Small intestine (tissue), 7 donors: ENCODE data around the gene HOXA5. TPM values are rescaled to one million over a fixed set of nuclear protein-coding genes. Genes with fewer than 3 reads are reported as not detected.

Source experiments
- DNase-seq, 2 donors: peaks; one replicate each; pipeline versions ENCODE4 v3.0.0 to v3.0.0-alpha.2; 2013
- FAIRE-seq: peaks from 2 replicates; lab custom pipeline; 2012; peaks lifted over from hg19 to GRCh38; lab: Jason Lieb, UNC
- H3K27ac ChIP-seq, 3 donors: one replicate each; pipeline ENCODE4 v1.5.1; 2013; ENCODE audit warnings: low read length in 2 of 3, mild to moderate bottlenecking in 2 of 3, control low read depth in 1 of 3, inconsistent platforms in 1 of 3, low read depth in 1 of 3, moderate library complexity in 1 of 3
- H3K27me3 ChIP-seq, 3 donors: one replicate each; pipeline ENCODE4 v1.6.1; 2013; ENCODE audit warnings: low read length in 3 of 3, inconsistent platforms in 1 of 3; ENCODE audit not compliant: control insufficient read depth in 3 of 3, insufficient read depth in 3 of 3
- H3K36me3 ChIP-seq, 3 donors: one replicate each; pipeline ENCODE4 v1.6.1; 2013; ENCODE audit warnings: low read length in 3 of 3, inconsistent platforms in 1 of 3, low read depth in 1 of 3, mild to moderate bottlenecking in 1 of 3, moderate library complexity in 1 of 3; ENCODE audit not compliant: control insufficient read depth in 3 of 3, insufficient read depth in 2 of 3
- H3K4me1 ChIP-seq, 3 donors: one replicate each; pipeline ENCODE4 v1.6.1; 2013; ENCODE audit warnings: low read length in 2 of 3, inconsistent platforms in 1 of 3, low read depth in 1 of 3, mild to moderate bottlenecking in 1 of 3, moderate library complexity in 1 of 3; ENCODE audit not compliant: control insufficient read depth in 3 of 3, insufficient read depth in 2 of 3
- H3K4me3 ChIP-seq, 3 donors: one replicate each; pipeline ENCODE4 v1.5.1; 2013; ENCODE audit warnings: low read length in 3 of 3, control low read depth in 1 of 3, inconsistent platforms in 1 of 3, low read depth in 1 of 3, mild to moderate bottlenecking in 1 of 3, moderate library complexity in 1 of 3
- H3K9me3 ChIP-seq, 2 donors: one replicate each; pipeline ENCODE4 v1.6.1; 2013; ENCODE audit warnings: low read depth in 1 of 2, low read length in 1 of 2; ENCODE audit not compliant: control insufficient read depth in 2 of 2, insufficient read depth in 1 of 2
- WGBS, 3 donors: extraction: QIAGEN DNeasy Blood & Tissue Kit; methylation state at CpG; one replicate each; pipeline ENCODE4 v1.1.7; 2013; 5-methylcytosine and 5-hydroxymethylcytosine counted together
- polyA plus RNA-seq, 4 donors: library from polyadenylated mRNA; stranded (reverse) in 3 of 4; unstranded in 1 of 4; fragments of 200-250 nt in 3 of 4; fragments of 120-200 nt in 1 of 4; gene quantifications; one replicate each; pipeline versions ENCODE4 v1.2.1 to v1.2.3, GENCODE V29; 2013
- donor health status: healthy with polysubstance abuse.
- donor health status: control.
- donor health status: control.
- donor health status: Bipolar disorder and iron deficiency.
- donor health status: healthy.

HOXA5 gene
- polyA plus RNA-seq, 4 donors: 0.45 to 44.0 (median 5.1) TPM

- 8 to 36% (median 27%) methylated on average over 14 to 26 of the region's 26 CpGs for WGBS, 3 donors
- peak overlapping the region in 2 of 3 donors; percentile 45 to 46 for H3K4me3 ChIP-seq
- no peaks in the 10 kb centered on the region for H3K9me3 ChIP-seq
- H3K4me1 ChIP-seq: peaks cover 0 to 49% (median 4%) of the 10 kb centered on the region in 3 donors
- H3K27me3 ChIP-seq: peaks cover 0 to 65% (median 0%) of the 10 kb centered on the region in 3 donors
- no peak for FAIRE-seq
- peak overlapping the region in 2 of 3 donors; percentile 87 to 88 for H3K27ac ChIP-seq
- H3K36me3 ChIP-seq: peaks cover 0 to 38% (median 0%) of the 10 kb centered on the region in 3 donors
- peak in 1 of 2 donors; percentile 72 for DNase-seq
Observed at GRCh38 chr7:27113991-27114769, 29.3 kb downstream of the HOXA5 start.

- WGBS, 3 donors: 18 to 31% (median 28%) methylated on average over 34 to 56 of the region's 57 CpGs
- Histone ChIP-seq H3K4me1 (peaks cover 0 to 53% (median 3%) of the 10 kb centered on the region in 3 donors), H3K36me3 (peaks cover 0 to 39% (median 0%) of the 10 kb centered on the region in 3 donors), H3K27me3 (peaks cover 0 to 70% (median 0%) of the 10 kb centered on the region in 3 donors), H3K9me3 (no peaks in the 10 kb centered on the region), H3K4me3 (peak overlapping the region in 2 of 3 donors; percentile 46), H3K27ac (peak overlapping the region in 2 of 3 donors; percentile 87 to 88)
- FAIRE-seq (no peak), DNase-seq (peak; percentile 63 to 89)
Observed at GRCh38 chr7:27112955-27113949, 30.2 kb downstream of the HOXA5 start.

- no peaks in the 10 kb centered on the region for H3K9me3 ChIP-seq
- H3K4me3 ChIP-seq: peak overlapping the region in 1 of 3 donors; percentile 46
- peak overlapping the region in 1 of 3 donors; percentile 88 for H3K27ac ChIP-seq
- FAIRE-seq (no peak), DNase-seq (peak in 1 of 2 donors; percentile 8)
- 56 to 80% (median 80%) methylated on average over 4 of the region's 4 CpGs for WGBS, 3 donors
- peaks cover 0 to 73% (median 0%) of the 10 kb centered on the region in 3 donors for H3K27me3 ChIP-seq
- H3K36me3 ChIP-seq: peaks cover 0 to 38% (median 0%) of the 10 kb centered on the region in 3 donors
- peaks cover 0 to 54% (median 3%) of the 10 kb centered on the region in 3 donors for H3K4me1 ChIP-seq
Observed at GRCh38 chr7:27112361-27112760, 31.1 kb downstream of the HOXA5 start.

GRCh38 chr7:27111751-27112277 is 31.7 kb downstream of the HOXA5 start:
- peaks cover 0 to 71% (median 0%) of the 10 kb centered on the region in 3 donors for H3K27me3 ChIP-seq
- no peaks in the 10 kb centered on the region for H3K9me3 ChIP-seq
- WGBS, 3 donors: 55 to 78% (median 75%) methylated on average over 4 of the region's 4 CpGs
- H3K27ac ChIP-seq: peak overlapping the region in 2 of 3 donors; percentile 67 to 88
- peak overlapping the region in 1 of 3 donors; percentile 24 for H3K4me3 ChIP-seq
- FAIRE-seq (no peak), DNase-seq (peak in 1 of 2 donors; percentile 28)
- H3K36me3 ChIP-seq: peaks cover 0 to 33% (median 0%) of the 10 kb centered on the region in 3 donors
- peaks cover 0 to 54% (median 3%) of the 10 kb centered on the region in 3 donors for H3K4me1 ChIP-seq

GRCh38 chr7:27111042-27111750 is 32.3 kb downstream of the HOXA5 start:
- no peak for FAIRE-seq
- peak overlapping the region in 2 of 3 donors; percentile 67 to 88 for H3K27ac ChIP-seq
- H3K36me3 ChIP-seq: peaks cover 0 to 36% (median 0%) of the 10 kb centered on the region in 3 donors
- peaks cover 0 to 74% (median 0%) of the 10 kb centered on the region in 3 donors for H3K27me3 ChIP-seq
- H3K4me3 ChIP-seq: peak overlapping the region in 1 of 3 donors; percentile 24
- WGBS, 3 donors: 49 to 76% (median 61%) methylated on average over 5 to 6 of the region's 6 CpGs
- H3K4me1 ChIP-seq: peaks cover 0 to 51% (median 3%) of the 10 kb centered on the region in 3 donors
- peak in 1 of 2 donors; percentile 41 for DNase-seq
- no peaks in the 10 kb centered on the region for H3K9me3 ChIP-seq

- 54 to 74% (median 66%) methylated on average over 52 to 66 of the region's 66 CpGs for WGBS, 3 donors
- H3K4me3 ChIP-seq: peak overlapping the region in 1 of 3 donors; percentile 24
- H3K27me3 ChIP-seq: peaks cover 0 to 73% (median 2%) of the 10 kb centered on the region in 3 donors
- peaks cover 0 to 31% (median 0%) of the 10 kb centered on the region in 3 donors for H3K36me3 ChIP-seq
- FAIRE-seq (no peak), DNase-seq (peak in 1 of 2 donors; percentile 77)
- H3K4me1 ChIP-seq: peaks cover 0 to 43% (median 3%) of the 10 kb centered on the region in 3 donors
- peak overlapping the region in 2 of 3 donors; percentile 88 to 96 for H3K27ac ChIP-seq
- no peaks in the 10 kb centered on the region for H3K9me3 ChIP-seq
Observed at GRCh38 chr7:27110186-27111031, 33.1 kb downstream of the HOXA5 start.
